Peyer's patch (tissue), 4 donors: ENCODE data around the gene CDC42EP3.

Experiments
- POLR2A ChIP-seq, 2 donors: fragments of 450-650 bp; IDR thresholded peaks; one replicate each; pipeline ENCODE4 v1.5.1; 2017; ENCODE audit warnings: antibody characterized with exemption in 2 of 2, mild to moderate bottlenecking in 2 of 2, moderate library complexity in 2 of 2
- TF ChIP-seq, protein P1 (sequence below), 6 experiments: fragments of 450-650 bp in 4 of 6; fragments of 200-600 bp in 2 of 6; sonication (generic) in 1 of 6; IDR thresholded peaks; one replicate each; pipeline ENCODE4 v1.5.1; 2017 to 2019; ENCODE audit warnings: antibody characterized with exemption in 6 of 6, mild to moderate bottlenecking in 3 of 6, moderate library complexity in 1 of 6

GRCh38 chr2:37674946-37675345 is 3.5 kb upstream of the CDC42EP3 start:
- TF ChIP-seq, protein P1, sequence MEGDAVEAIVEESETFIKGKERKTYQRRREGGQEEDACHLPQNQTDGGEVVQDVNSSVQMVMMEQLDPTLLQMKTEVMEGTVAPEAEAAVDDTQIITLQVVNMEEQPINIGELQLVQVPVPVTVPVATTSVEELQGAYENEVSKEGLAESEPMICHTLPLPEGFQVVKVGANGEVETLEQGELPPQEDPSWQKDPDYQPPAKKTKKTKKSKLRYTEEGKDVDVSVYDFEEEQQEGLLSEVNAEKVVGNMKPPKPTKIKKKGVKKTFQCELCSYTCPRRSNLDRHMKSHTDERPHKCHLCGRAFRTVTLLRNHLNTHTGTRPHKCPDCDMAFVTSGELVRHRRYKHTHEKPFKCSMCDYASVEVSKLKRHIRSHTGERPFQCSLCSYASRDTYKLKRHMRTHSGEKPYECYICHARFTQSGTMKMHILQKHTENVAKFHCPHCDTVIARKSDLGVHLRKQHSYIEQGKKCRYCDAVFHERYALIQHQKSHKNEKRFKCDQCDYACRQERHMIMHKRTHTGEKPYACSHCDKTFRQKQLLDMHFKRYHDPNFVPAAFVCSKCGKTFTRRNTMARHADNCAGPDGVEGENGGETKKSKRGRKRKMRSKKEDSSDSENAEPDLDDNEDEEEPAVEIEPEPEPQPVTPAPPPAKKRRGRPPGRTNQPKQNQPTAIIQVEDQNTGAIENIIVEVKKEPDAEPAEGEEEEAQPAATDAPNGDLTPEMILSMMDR (IDR thresholded peaks at IDR 0.05): no peak
- no peak for TF ChIP-seq POLR2A (IDR thresholded peaks at IDR 0.05)
